K562 (cell line): Measurements from ENCODE around the gene NABP2. TPM values are rescaled to one million over a fixed set of nuclear protein-coding genes. Genes with fewer than 3 reads are reported as not detected.

Source experiments
- ATF1 ChIP-seq, 2 experiments: fragments of 450-650 bp in 1 of 2; IDR thresholded peaks; 2 replicates each; pipeline ENCODE4 v1.6.1; 2016; ENCODE audit warnings: missing compliant biosample characterization in 1 of 2, missing genetic modification characterization in 1 of 2
- CCNT2 ChIP-seq: IDR thresholded peaks from 2 replicates; pipeline ENCODE4 v1.6.1; 2011; ENCODE audit warnings: borderline replicate concordance, low read depth, mild to moderate bottlenecking, moderate library complexity, mixed read lengths, low read length; ENCODE audit not compliant: insufficient read length; ENCODE audit errors: extremely low read depth
- DPF2 ChIP-seq: fragments of 450-650 bp; IDR thresholded peaks from 2 replicates; pipeline ENCODE4 v1.6.1; 2016
- HDAC1 ChIP-seq, 2 experiments: fragments of 450-650 bp; IDR thresholded peaks; 2 replicates each; pipeline ENCODE4 v1.6.1; 2016 to 2017; ENCODE audit warnings: inconsistent platforms in 1 of 2, mild to moderate bottlenecking in 1 of 2, moderate library complexity in 1 of 2
- MAZ ChIP-seq, 2 experiments: fragments of 450-650 bp in 1 of 2; sonication (generic) in 1 of 2; formaldehyde crosslinking; IDR thresholded peaks in 1 of 2; conservative IDR thresholded peaks in 1 of 2; 2 replicates each; pipeline versions ENCODE4 v1.4.0 to v1.5.0; 2020; ENCODE audit warnings: mild to moderate bottlenecking in 1 of 2, missing genetic modification reagents in 1 of 2
- POLR2AphosphoS2 ChIP-seq: IDR thresholded peaks from 2 replicates; pipeline ENCODE4 v1.6.1; 2012; ENCODE audit warnings: low read length, improper control_type of control experiment
- RAD21 ChIP-seq, 2 experiments: fragments of 250-450 bp in 1 of 2; fragments of 450-650 bp in 1 of 2; sonication (Bioruptor Pico) in 1 of 2; formaldehyde crosslinking in 1 of 2; IDR thresholded peaks in 1 of 2; conservative IDR thresholded peaks in 1 of 2; 2 replicates each; pipeline versions ENCODE4 v1.4.0 to v1.8.0; 2020 to 2022; ENCODE audit warnings: mild to moderate bottlenecking in 2 of 2, moderate library complexity in 1 of 2
- SMAD1 ChIP-seq: fragments of 150-350 bp; IDR thresholded peaks from 2 replicates; pipeline ENCODE4 v1.6.1; 2014; ENCODE audit warnings: low read length, low read depth; ENCODE audit not compliant: partially characterized antibody
- SUPT5H ChIP-seq: fragments of 450-650 bp; IDR thresholded peaks from 2 replicates; pipeline ENCODE4 v1.6.1; 2016
- TEAD1 ChIP-seq, 2 experiments: fragments of 450-650 bp in 1 of 2; sonication (generic) in 1 of 2; formaldehyde crosslinking; IDR thresholded peaks; 2 replicates each; pipeline versions ENCODE4 v1.4.0 to v1.8.0; 2020 to 2022; ENCODE audit warnings: mild to moderate bottlenecking in 2 of 2, missing genetic modification reagents in 1 of 2
- ZNF696 ChIP-seq: fragments of 250-450 bp; sonication (Bioruptor Pico); conservative IDR thresholded peaks from 2 replicates; pipeline ENCODE4 v1.4.0; 2020; ENCODE audit warnings: mild to moderate bottlenecking, moderate library complexity
- ZNF707 ChIP-seq: fragments of 250-450 bp; sonication (Bioruptor Pico); conservative IDR thresholded peaks from 2 replicates; pipeline ENCODE4 v1.8.0; 2022; ENCODE audit warnings: inconsistent platforms, mild to moderate bottlenecking, moderate library complexity
- polyA plus RNA-seq, 8 experiments: library from polyadenylated mRNA; depleted of rRNA in 4 of 8; stranded (reverse) in 5 of 8; unstranded in 3 of 8; fragments of >200 nt; fragmentation: Nextera tagmentation in 2 of 8; fragmentation: Illumina TruSeq in 1 of 8; extraction: Ambion mirVana in 2 of 8; extraction: Trizol in 1 of 8; gene quantifications; 2 replicates each; pipeline versions ENCODE4 v1.2.1 to v1.2.3, GENCODE V29; 2011 to 2014; ENCODE audit warnings: inconsistent platforms in 1 of 8, missing spikeins in 1 of 8
- total RNA-seq, 7 experiments: library from RNA; depleted of rRNA in 6 of 7; stranded (reverse); fragments of >200 nt in 6 of 7; fragmentation: Illumina TruSeq in 2 of 7; extraction: Trizol in 2 of 7; gene quantifications; 2 replicates each; pipeline versions ENCODE4 v1.2.1 to v1.2.3, GENCODE V29; 2011 to 2021; ENCODE audit warnings: low replicate concordance in 1 of 7
- TF ChIP-seq, protein P1 (sequence below), 3 experiments: IDR thresholded peaks in 2 of 3; conservative IDR thresholded peaks in 1 of 3; 2 replicates each; pipeline ENCODE4 v1.5.1; 2011 to 2012; ENCODE audit warnings: low read length in 3 of 3, mild to moderate bottlenecking in 3 of 3, control low read depth in 2 of 3, improper control_type of control experiment in 1 of 3, inconsistent platforms in 1 of 3, low read depth in 1 of 3, mixed read lengths in 1 of 3, moderate library complexity in 1 of 3; ENCODE audit not compliant: insufficient read depth in 2 of 3
- TF ChIP-seq, protein P2 (sequence below): fragments of 250-450 bp; sonication (Bioruptor Pico); IDR thresholded peaks from 2 replicates; pipeline ENCODE4 v1.9.0; 2021; ENCODE audit warnings: mild to moderate bottlenecking, inconsistent platforms
- TF ChIP-seq, protein P3 (sequence below): fragments of 250-450 bp; sonication (Bioruptor Pico); IDR thresholded peaks from 2 replicates; pipeline ENCODE4 v1.8.0; 2021; ENCODE audit warnings: mild to moderate bottlenecking, moderate library complexity
- TF ChIP-seq, protein P4 (sequence below): sonication (generic); formaldehyde crosslinking; IDR thresholded peaks from 2 replicates; pipeline ENCODE4 v1.8.0; 2022; ENCODE audit warnings: mild to moderate bottlenecking, missing genetic modification reagents
- TF ChIP-seq, protein P5 (sequence below): fragments of 450-650 bp; IDR thresholded peaks from 2 replicates; pipeline ENCODE4 v1.6.1; 2016; ENCODE audit warnings: mild to moderate bottlenecking

The NABP2 gene
- total and polyA plus RNA-seq, 9 of the 15 experiments (the other 6 are each of a cell fraction or from before 2014, with no cell fraction given) = 11.3 to 60.6 (median 43.5) TPM

DNA sequence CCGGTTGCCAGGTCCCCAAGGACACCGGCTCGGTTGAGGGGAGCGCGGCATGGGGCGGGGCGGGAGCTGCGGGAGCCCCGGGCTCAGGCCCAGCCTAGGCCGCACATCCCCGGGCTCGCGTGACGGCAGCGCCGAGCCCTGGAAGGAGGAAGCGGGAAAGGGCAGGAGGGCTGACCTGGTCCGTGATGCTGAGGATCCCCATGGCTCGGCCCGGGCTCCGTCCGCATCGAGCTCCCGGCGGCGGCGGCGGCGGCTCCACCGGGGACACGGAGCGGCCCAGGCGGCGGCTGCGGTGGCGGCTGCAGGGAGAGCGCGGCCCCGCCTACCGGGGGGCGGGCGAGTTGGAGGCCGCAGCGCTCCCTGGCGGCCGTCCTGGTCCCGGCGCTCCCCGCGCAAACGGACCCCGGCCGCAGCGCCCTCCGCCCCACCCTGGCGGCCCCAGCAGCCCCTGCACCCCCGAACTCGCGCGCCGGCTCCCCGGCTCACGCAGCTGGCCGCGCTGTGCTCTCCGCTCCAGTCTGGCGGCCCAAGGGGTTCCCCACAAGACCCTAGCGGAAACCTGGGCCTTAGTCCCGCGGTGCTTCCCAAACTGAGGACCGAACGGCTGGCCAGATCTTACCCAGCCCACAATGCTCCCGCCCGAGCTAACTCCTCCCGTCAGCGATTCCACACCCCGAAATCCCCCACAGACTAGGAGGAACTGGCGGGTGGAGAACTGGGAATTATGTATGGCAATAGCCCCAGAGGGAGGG, 34.1 kb downstream of the NABP2 start, which contains the start of gene ANKRD52 (continued):
- TF ChIP-seq, protein P1, sequence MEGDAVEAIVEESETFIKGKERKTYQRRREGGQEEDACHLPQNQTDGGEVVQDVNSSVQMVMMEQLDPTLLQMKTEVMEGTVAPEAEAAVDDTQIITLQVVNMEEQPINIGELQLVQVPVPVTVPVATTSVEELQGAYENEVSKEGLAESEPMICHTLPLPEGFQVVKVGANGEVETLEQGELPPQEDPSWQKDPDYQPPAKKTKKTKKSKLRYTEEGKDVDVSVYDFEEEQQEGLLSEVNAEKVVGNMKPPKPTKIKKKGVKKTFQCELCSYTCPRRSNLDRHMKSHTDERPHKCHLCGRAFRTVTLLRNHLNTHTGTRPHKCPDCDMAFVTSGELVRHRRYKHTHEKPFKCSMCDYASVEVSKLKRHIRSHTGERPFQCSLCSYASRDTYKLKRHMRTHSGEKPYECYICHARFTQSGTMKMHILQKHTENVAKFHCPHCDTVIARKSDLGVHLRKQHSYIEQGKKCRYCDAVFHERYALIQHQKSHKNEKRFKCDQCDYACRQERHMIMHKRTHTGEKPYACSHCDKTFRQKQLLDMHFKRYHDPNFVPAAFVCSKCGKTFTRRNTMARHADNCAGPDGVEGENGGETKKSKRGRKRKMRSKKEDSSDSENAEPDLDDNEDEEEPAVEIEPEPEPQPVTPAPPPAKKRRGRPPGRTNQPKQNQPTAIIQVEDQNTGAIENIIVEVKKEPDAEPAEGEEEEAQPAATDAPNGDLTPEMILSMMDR (IDR thresholded peaks at IDR 0.05 in 2 of 3, conservative IDR thresholded peaks at IDR 0.05 in 1 of 3; ENCODE audit: insufficient read depth in 2 of 3, low read depth in 1 of 3, low read length in 3 of 3) = peak; percentile 45 to 96 (median 69); a peak in 5 of 6 replicates
- TF ChIP-seq POLR2AphosphoS2 = no peak
- TF ChIP-seq DPF2 = no peak
- TF ChIP-seq ZNF696 (CRISPR knock-in tag) = no peak
- TF ChIP-seq, protein P2, sequence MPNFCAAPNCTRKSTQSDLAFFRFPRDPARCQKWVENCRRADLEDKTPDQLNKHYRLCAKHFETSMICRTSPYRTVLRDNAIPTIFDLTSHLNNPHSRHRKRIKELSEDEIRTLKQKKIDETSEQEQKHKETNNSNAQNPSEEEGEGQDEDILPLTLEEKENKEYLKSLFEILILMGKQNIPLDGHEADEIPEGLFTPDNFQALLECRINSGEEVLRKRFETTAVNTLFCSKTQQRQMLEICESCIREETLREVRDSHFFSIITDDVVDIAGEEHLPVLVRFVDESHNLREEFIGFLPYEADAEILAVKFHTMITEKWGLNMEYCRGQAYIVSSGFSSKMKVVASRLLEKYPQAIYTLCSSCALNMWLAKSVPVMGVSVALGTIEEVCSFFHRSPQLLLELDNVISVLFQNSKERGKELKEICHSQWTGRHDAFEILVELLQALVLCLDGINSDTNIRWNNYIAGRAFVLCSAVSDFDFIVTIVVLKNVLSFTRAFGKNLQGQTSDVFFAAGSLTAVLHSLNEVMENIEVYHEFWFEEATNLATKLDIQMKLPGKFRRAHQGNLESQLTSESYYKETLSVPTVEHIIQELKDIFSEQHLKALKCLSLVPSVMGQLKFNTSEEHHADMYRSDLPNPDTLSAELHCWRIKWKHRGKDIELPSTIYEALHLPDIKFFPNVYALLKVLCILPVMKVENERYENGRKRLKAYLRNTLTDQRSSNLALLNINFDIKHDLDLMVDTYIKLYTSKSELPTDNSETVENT (CRISPR knock-in tag) = peak; percentile 61
- TF ChIP-seq CCNT2 = peak; percentile 62
- 0 out of 4 replicates have a peak, but pooled peaks of 1 of the 2 experiments have one; percentile 26 for TF ChIP-seq TEAD1 (CRISPR knock-in tag; IDR thresholded peaks at IDR 0.05)
- TF ChIP-seq ZNF707 = no peak
- peak; percentile 65; the same call in 1 of the 2 replicates for TF ChIP-seq SUPT5H
- peak in 1 of 2 experiments; percentile 95; a peak in 3 of 4 replicates for TF ChIP-seq MAZ (CRISPR knock-in tag; conservative IDR thresholded peaks at IDR 0.05 in 1 of 2, IDR thresholded peaks at IDR 0.05 in 1 of 2)
- TF ChIP-seq, protein P3, sequence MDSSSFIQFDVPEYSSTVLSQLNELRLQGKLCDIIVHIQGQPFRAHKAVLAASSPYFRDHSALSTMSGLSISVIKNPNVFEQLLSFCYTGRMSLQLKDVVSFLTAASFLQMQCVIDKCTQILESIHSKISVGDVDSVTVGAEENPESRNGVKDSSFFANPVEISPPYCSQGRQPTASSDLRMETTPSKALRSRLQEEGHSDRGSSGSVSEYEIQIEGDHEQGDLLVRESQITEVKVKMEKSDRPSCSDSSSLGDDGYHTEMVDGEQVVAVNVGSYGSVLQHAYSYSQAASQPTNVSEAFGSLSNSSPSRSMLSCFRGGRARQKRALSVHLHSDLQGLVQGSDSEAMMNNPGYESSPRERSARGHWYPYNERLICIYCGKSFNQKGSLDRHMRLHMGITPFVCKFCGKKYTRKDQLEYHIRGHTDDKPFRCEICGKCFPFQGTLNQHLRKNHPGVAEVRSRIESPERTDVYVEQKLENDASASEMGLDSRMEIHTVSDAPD (CRISPR knock-in tag) = no peak
- TF ChIP-seq HDAC1 (IDR thresholded peaks at IDR 0.05) = 0 out of 4 replicates have a peak, but pooled peaks of 1 of the 2 experiments have one; percentile 13
- TF ChIP-seq SMAD1 = peak; percentile 10
- 0 out of 2 replicates have a peak, but pooled peaks have one; percentile 42 for TF ChIP-seq ATF1 (CRISPR knock-in tag; IDR thresholded peaks at IDR 0.05)
- peak; percentile 12; the same call in 1 of the 2 replicates for TF ChIP-seq ATF1 (tag; IDR thresholded peaks at IDR 0.05)
- TF ChIP-seq, protein P4, sequence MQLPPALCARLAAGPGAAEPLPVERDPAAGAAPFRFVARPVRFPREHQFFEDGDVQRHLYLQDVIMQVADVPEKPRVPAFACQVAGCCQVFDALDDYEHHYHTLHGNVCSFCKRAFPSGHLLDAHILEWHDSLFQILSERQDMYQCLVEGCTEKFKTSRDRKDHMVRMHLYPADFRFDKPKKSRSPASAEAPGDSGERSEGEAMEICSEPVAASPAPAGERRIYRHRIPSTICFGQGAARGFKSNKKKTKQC (CRISPR knock-in tag) = peak; percentile 83; the same call in 1 of the 2 replicates
- TF ChIP-seq, protein P5, sequence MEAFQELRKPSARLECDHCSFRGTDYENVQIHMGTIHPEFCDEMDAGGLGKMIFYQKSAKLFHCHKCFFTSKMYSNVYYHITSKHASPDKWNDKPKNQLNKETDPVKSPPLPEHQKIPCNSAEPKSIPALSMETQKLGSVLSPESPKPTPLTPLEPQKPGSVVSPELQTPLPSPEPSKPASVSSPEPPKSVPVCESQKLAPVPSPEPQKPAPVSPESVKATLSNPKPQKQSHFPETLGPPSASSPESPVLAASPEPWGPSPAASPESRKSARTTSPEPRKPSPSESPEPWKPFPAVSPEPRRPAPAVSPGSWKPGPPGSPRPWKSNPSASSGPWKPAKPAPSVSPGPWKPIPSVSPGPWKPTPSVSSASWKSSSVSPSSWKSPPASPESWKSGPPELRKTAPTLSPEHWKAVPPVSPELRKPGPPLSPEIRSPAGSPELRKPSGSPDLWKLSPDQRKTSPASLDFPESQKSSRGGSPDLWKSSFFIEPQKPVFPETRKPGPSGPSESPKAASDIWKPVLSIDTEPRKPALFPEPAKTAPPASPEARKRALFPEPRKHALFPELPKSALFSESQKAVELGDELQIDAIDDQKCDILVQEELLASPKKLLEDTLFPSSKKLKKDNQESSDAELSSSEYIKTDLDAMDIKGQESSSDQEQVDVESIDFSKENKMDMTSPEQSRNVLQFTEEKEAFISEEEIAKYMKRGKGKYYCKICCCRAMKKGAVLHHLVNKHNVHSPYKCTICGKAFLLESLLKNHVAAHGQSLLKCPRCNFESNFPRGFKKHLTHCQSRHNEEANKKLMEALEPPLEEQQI = no peak
- TF ChIP-seq RAD21 (CRISPR knock-in tag; conservative IDR thresholded peaks at IDR 0.05 in 1 of 2, IDR thresholded peaks at IDR 0.05 in 1 of 2) = peak; percentile 51 to 53
